CMK (cell line): ENCODE results near the gene DPP7.

Source experiments
- DNase-seq: peaks from one replicate; pipeline ENCODE4 v3.0.0-alpha.2; 2010; ENCODE audit warnings: low read depth

Gene DPP7

DNA sequence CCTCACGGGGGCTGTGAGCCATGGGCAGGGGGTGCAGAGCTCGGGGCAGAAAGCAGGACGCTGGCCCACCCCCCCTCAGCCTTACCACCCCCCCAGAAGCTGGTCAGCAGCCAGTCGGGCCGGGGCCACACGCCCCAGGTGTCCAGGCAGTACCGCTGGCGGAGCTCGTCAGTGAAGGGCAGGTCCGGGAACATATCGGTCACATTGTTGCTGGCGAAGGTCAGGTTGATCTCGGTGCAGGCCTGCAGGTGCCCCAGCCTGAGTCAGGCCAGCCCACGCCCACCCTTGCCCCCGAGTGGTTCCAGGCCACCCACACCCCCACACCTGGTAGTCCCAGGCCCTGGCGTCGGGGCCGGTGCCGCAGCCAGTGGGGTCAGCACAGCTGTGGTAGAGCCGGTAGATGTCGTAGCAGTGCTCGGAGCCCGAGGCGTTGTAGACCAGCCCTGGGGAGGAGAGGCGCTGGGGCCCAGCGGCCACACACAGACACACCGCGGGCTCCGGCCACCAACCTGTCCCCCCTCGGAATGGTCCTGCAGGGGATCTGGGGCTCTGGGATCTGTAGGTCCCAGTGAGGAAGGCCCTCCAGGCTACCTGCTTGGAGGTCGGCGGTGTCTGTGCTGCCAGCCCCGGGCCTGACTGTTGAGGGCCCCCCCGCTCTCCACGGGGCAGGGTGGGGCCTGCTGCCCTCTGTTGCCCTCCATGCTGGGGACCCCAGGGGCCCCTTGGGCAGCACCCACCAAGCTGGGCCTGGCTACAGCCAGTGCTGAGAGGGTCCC lies 2.6 kb downstream of the DPP7 start:
- DNase-seq, result no peak

DNA sequence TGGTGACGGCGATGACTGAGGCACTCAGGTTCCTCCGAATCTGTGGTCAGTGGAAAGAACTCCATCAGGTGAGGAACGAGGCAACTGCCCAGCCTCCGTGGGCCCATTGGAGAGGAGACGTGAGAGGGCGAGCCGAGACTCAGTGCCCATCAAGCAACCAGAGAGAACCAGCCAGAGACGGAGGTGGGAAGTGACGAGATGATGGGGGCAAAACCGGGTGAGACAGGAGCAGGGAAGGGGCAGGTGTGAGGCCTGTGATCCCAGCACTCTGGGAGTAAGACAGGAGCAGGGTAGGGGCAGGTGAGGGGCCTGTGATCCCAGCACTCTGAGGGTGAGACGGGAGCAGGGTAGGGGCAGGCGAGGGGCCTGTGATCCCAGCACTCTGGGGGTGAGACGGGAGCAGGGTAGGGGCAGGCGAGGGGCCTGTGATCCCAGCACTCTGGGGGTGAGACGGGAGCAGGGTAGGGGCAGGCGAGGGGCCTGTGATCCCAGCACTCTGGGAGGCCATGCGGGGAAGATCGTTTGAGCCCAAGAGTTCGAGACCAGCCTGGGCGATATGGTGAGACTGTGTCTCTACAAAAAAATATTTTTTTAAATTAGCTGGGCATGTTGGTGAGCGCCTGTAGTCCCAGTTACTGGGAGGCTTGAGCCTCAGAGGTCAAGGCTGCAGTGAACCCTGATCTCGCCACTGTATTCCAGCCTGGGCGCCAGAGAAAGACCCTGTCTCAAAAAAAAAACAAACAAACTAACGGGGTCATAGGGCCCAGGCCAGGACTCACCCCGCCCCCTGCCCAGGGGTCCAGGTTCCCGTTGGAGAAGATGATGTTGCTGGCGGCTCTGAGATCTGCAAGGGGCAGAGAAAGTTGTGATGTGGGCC lies 3.4 kb downstream of the DPP7 start:
- DNase-seq, result no peak

DNA sequence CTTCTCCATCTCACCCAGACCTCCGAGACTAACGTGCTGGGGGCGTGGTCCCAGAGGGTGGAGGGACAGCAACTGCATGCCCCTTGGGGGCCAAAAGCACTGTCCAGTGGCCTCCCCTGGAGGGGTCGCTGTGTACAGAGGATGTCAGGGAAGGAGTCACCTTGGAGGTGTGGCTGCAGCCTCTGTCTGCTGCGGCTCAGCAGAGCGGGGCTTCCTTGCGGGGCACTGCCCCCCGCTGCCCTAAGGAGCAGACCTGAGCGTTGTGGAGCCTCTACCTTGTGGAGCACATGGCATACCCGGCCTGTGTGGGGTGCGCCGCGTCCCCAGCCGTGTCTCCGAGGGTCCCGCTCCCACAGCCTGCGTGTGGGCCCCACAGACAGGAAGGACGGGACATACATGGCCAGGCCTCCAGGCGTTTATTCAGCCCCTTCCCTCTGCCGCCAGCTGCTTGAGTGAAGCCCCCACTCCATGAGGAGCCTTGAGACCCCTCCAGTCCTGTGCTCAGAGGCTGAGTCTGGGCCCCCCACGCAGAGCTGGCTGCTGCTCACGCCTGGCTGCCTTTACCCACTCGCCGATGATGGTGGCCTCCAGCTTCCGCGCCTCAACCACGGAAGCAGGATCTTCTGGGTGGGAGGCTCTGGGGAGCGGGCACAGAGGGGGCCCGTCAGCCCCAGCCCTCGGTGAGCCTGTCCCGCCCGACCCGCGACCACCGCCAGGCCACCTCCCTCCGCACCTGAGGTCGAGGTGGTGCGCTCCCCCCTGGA lies 4.2 kb downstream of the DPP7 start:
- DNase-seq, result no peak

DNA sequence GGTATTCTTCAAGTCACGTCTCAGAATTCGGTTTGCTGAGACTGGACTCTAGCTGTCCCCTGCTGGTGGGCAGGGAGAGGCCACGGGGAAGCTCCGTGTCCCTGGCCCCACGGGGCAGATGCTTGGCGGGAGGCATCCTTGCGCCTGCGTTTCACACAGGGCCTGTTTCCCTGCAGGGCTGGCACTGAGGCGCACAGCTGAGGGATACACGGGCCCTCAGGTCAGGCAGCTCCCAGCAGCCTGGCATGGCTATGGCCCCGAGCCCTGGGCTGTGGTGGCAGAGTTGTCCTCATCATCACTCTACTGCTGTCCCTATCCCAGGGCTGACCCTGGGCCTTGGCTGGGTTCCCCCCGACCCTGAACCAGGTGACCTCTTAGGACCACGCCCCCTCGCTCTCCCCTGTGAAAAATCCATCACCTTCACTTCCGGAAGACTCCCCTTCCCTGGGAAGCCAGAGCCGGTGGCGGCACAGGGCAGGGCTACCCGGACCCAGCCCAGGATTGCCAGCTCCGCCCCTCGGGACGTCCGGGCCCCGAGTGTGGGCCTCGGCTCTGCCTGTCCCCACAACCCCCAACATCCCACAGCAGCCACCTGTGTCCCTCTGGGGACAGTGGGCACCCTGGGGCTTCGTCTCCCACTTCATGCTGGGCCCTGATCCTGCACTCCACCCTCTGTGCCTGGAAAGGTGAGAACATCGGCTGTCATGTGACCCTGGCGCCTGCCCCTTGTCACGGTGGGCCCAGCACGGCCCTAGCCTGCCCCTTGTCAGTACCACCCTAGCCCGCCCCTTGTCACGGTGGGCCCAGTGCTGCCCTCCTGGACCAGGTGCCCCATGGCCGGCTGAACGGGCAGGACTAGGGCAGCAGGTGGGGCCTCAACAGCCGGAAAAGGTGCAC lies 5.0 kb downstream of the DPP7 start:
- no peak for DNase-seq

DNA sequence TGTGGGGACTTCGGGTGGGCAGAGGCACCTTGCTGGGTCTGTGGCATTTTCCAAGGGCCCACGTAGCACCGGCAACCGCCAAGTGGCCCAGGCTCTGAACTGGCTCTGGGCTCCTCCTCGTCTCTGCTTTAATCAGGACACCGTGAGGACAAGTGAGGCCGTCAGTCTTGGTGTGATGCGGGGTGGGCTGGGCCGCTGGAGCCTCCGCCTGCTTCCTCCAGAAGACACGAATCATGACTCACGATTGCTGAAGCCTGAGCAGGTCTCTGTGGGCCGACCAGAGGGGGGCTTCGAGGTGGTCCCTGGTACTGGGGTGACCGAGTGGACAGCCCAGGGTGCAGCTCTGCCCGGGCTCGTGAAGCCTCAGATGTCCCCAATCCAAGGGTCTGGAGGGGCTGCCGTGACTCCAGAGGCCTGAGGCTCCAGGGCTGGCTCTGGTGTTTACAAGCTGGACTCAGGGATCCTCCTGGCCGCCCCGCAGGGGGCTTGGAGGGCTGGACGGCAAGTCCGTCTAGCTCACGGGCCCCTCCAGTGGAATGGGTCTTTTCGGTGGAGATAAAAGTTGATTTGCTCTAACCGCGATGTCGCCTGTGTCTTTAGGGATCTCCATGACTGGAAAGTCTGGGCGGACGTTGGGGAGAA lies 5.8 kb downstream of the DPP7 start:
- DNase-seq, result no peak

DNA sequence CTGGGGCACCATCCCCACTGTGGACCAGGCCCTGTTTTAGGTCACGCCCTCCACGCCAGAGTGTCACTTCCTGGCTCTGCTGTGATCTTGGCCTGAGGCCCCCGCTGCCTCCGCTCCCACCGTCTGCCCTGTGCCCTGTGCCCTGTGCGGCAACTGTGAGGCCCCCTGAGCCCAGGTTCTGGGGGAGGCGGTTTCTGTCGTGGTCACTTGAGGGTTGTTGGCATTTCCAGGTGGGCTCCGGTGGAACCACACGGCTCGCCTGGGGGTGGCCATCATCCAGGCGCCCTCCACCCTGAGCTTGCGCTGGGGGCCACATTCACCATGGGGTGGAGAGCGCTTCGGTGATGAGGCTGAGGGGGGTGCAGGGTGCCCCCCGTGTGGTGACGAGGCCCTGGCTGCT lies 6.6 kb downstream of the DPP7 start:
- DNase-seq, result no peak

DNA sequence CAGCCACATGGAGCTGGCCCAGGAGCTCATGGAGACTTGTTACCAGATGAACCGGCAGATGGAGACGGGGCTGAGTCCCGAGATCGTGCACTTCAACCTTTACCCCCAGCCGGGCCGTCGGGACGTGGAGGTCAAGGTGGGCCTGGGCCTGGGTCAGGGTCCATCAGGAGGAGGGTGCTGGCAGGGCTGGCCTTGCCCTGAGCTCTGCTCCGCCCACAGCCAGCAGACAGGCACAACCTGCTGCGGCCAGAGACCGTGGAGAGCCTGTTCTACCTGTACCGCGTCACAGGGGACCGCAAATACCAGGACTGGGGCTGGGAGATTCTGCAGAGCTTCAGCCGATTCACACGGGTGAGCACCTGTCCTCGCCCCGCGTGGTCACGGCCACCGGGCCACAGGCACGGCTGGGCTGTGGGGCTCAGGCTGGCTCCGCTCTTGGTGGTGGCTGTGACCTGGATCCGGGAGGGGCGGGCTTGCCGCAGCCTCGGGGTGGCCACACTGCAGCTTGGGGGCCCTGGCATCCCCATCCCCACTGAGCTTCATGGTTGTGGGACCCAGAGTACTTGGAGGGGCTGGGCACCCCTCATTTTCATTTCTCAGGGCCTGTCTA lies 7.1 kb downstream of the DPP7 start:
- DNase-seq, result no peak

DNA sequence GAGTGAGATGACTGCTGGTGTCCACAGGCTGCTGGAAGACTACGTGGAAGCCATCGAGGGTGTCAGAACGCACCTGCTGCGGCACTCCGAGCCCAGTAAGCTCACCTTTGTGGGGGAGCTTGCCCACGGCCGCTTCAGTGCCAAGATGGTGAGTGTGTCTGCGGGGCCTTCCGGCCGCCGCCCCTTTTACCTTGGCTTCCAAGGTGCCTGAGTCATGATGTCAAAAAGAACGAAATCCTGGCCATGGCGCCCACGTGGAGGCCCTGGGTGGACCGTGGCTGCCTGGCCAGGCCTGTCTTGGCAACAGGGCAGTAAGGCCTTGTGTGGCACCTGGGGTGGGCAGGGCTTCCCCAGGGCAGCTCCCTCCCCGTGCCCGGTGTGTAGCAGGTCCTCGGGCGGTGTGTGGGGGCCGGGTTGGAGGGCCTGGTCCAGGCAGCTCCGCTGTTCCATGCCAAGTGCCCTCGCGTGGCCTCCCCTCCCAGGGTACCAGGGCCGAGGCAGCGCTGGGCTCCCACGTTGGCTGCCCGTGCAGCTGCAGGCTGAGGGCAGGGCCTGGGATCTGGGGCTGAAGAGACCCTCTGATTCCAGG lies 7.8 kb downstream of the DPP7 start:
- DNase-seq, result no peak

DNA sequence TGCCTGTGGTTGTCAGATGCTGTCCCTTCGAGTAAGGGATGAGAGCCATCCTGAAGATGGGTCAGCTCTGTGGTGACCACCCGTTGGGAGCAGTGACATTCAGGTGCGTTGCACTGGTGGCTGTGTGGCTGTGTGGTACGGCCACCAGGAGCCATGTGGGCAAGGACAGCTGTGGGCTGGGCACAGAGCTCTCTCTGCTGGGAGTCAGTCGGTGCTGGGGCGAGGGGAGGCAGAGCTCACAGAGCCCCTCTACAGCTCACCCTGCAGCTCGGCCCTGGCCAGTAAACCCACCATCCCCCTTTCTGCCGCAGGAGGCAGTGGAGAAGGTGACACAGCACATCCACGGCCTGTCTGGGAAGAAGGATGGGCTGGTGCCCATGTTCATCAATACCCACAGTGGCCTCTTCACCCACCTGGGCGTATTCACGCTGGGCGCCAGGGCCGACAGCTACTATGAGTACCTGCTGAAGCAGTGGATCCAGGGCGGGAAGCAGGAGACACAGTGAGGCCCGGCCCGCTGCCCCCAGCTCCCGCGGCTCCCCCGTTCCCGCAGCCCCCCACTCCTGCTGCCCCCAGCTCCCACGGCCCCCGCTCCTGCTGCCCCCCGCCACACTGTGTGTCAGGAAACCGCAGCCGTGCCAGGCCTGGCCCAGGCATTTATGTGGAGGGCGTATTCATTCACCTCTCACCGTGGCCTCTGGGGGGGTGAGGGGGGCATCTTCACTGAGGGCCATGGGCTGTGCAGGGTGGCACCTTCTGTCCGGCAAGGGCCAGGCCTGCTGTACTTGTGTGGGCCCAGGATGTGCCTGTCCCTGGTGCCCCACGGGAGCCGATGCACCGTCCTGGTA lies 8.5 kb downstream of the DPP7 start:
- no peak for DNase-seq

DNA sequence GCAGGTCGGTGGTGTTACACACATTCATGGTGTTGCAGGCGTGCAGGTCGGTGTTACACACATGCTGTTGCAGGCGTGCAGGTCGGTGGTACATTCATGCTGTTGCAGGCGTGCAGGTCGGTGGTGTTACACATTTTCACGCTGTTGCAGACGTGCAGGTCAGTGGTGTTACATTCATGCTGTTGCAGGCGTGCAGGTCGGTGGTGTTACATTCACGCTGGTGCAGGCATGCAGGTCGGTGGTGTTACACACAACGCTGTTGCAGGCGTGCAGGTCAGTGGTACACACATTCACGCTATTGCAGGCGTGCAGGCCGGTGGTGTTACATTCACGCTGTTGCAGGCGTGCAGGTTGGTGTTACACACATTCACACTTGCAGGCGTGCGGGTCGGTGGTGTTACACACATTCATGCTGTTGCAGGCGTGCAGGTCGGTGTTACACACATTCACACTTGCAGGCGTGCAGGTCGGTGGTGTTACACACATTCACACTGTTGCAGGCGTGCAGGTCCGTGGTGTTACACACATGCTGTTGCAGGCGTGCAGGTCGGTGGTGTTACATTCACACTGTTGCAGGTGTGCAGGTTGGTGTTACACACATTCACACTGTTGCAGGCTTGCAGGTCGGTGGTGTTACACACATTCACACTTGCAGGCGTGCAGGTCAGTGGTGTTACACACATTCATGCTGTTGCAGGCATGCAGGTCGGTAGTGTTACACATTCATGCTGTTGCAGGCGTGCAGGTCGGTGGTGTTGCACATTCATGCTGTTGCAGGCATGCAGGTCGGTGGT lies 11.1 kb downstream of the DPP7 start:
- no peak for DNase-seq

DNA sequence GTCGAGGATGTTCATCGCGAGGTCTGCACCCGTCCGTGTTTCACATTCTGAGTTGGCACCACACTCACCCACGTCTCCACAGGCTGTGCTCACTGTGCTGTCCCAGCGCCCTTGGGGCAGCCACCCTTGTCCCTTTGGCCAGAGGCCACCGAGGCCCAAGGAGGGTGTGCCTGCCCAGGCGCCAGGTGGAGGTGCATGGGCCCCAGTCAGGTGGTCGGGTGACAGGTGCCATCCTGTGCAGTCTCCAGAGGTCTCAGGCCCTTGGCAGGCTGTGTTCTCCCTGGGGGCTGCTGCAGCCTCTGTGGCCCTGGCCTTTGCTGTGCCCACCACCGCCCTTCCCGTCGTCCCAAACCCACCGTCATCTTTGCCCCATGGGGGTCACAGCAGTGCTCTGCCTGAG lies 15.3 kb downstream of the DPP7 start:
- no peak for DNase-seq

DNA sequence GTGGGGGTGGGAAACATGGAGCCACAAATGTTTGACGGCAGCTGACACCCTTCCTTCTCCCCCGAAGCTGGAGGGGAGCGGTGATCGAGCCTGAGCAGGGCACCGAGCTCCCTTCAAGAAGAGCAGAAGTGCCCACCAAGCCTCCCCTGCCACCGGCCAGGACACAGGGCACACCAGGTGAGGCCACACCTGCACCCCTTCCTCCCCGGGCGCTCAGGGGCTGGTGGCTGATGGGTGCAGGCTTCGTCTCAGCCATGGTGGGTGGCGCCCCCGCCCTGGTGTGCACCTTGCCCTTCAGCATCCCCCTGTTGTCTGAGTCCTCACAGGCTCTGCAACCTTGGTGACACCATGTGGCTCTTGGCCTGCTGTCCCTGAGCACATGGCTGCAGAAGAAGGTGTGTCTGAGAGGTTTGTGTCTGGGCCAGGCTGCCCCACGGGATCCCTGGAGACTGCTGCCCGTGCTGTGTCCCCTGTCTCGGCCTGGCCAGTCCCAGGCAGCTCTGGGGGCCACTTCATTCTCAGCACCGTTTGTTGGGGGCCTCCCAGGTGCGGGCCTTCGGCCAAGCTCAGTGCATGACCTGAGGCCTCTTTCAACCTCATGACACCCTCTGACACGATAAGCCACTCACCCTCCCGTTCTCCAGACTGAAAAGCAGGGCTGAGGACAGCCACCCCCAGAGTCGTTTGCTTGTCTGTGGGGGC lies 16.6 kb downstream of the DPP7 start:
- DNase-seq, result no peak

DNA sequence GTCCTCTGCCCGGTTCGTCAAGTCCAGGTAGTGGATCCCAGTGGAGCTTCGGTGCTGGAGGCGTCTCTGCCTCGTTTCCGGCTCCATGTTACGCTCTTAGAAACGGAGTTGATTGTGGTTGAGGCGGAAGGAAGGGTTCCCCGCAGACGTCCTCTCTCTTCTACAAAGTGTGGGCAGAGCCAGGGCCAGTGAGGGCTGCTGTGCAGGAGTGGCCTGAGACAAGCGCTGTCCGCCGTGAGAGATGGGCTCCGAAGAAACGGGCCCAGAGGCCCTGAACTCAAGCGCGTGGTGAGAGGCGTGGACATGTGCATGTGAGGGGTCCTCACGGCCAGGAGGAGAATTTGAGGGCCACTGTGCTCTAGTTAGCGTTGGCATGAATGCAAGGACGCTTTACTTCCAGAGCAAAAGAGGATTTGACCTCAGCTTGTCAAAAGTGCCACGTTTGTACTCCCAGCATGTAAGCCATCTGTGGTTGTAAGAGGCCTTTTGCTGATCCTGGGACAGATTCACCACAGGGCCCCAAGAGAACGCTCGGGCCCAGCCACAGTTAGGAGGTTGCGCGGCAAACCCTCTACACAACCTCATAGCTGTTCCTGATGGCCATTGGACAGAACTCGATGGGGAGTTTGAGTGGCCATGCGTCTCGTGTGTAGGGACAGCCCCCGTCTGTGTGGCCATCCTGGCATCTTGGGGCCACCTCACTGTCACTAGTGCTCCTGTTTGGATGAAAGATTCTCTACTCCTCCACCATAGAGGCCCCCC lies 17.6 kb downstream of the DPP7 start:
- DNase-seq, result no peak

DNA sequence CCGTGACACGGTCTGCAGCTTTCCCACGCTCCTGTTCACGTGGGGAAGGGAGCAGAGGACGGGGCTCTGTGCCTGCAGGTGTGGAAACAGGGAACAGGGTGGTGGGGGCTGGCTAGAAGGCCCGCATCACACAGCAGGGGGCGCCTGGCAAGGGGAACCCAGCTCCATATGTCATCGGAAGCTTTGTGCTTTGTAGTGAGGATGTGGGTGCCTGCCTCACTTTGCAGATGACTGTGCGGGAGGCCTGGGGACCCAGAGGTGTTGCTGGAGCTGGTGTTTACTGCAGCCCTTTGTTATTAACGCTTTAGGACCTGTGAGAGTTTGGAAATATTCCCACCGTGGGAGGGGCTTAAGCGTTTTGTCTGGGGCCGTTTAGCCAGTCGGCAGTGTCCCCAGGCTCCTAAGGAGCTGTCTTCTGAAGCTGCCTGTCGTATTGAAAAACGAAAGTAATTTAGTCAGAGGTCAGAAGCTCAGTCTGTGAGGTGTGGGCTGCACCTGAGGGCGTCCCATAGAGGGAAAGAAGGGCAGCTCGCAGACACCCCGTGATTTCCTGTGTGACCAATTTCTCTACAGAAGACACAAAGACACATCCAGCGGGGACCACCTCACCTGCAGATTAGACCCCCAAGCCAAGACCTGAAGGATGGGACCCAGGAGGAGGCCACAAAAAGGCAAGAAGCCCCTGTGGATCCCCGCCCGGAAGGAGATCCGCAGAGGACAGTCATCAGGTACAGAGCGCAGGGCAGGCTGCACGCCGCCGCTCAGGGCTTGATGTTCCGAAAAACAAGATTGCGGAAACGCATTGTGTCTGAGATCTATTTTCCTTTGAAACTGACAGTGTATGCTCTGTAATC lies 18.6 kb downstream of the DPP7 start:
- no peak for DNase-seq

DNA sequence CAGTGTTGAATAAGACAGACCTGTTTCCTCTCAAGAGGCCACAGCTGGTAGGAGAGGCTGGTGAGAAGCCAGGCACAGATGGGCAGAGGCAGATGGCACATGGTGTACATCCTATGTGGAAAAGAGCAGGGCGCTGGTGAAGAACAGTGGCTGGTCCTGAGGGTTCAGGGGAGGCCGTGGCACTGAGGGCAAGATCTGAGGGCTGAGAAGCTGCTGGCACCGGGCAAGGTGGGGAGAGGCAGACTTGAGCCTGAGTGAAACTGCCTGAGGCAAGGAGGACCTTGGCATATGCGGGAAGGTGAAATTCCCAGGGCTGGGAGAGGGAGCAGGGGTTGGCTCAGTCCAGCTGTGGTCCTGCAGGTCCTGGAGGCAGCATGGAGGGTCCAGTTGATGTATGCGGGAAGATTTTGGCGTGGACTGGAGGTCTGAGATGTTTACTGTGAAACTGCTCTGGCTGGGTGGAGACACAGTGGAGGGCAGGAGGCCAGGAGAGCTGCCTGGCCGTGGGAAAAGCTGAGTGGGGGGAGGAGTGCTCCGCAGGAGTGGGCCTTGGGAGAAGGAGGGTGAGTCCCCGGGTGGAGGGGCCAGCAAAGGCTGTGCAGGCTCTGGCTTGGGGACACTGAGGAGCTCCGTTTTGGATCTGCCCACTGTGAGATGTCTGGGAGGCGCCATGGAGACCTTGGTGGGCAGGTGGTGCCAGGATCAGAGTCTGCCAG lies 25.1 kb downstream of the DPP7 start:
- DNase-seq, result no peak

DNA sequence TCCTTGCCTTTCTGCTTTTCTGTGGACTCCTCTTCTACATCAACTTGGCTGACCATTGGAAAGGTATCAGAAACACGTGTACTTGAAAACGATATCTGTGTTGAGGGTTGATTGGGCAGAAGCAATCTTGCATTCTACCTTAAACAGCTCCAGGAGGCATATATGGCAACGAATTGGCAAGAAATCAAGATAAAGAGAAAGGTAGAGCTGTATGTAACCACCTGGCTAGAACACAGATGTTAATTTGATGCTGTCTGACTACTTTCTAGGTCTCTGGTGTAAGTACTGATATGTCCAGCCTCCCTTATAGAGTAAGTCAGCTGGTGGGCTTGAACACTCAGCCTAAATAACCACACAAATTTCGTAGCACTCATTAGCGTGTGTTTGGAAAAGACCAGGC lies 26.4 kb downstream of the DPP7 start:
- DNase-seq, result no peak
